WERI-Rb-1 (cell line): ENCODE data around the gene NCOA1.

Source experiments
- DNase-seq: peaks from one replicate; pipeline ENCODE4 v3.0.0-alpha.2; 2020
- H3K27ac ChIP-seq: fragments of 250-450 bp; sonication (Bioruptor Pico); 2 replicates; pipeline ENCODE4 v1.5.1; 2020; ENCODE audit warnings: mild to moderate bottlenecking, moderate library complexity
- H3K27me3 ChIP-seq: fragments of 250-450 bp; sonication (Bioruptor Pico); 2 replicates; pipeline ENCODE4 v1.5.1; 2021; ENCODE audit warnings: mild to moderate bottlenecking, low read depth, moderate library complexity; ENCODE audit not compliant: insufficient read depth, severe bottlenecking
- H3K36me3 ChIP-seq: fragments of 250-450 bp; sonication (Bioruptor Pico); 2 replicates; pipeline ENCODE4 v1.5.1; 2020; ENCODE audit warnings: mild to moderate bottlenecking, moderate library complexity
- H3K4me3 ChIP-seq: 2 replicates; pipeline ENCODE4 v1.5.1; 2011; ENCODE audit warnings: low read depth, mild to moderate bottlenecking, control low read depth, low read length
- H3K9me3 ChIP-seq: fragments of 250-450 bp; sonication (Bioruptor Pico); 2 replicates; pipeline ENCODE4 v1.5.1; 2021; ENCODE audit warnings: mild to moderate bottlenecking, moderate library complexity; ENCODE audit not compliant: severe bottlenecking
- TF ChIP-seq, protein P1 (sequence below): IDR thresholded peaks from 2 replicates; pipeline ENCODE4 v1.5.1; 2011; ENCODE audit warnings: low read depth, mild to moderate bottlenecking, control low read depth, inconsistent platforms, low read length

Gene NCOA1

DNA sequence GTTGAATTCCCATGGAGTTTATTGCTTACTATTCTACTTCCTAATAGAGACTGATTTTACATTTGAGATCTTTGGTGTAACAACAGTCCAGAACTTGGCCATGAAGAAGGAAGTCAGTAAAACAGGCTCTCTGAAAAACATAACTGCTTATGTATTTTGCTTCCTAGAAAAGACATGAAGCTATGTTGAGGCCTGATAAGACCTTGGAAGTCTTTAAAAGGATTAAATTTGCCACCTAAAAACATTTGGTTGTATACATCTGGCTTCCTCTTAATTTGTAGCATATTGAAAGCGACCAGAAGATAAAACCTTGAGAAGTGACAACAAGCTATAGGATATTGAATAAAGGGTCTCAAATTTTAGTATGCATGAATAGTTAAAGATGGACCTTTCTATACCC lies 265.7 kb downstream of the NCOA1 start:
- peaks cover 33% of the 10 kb centered on the region for H3K36me3 ChIP-seq
- H3K27ac ChIP-seq, result no peak overlapping the region
- no peaks in the 10 kb centered on the region for H3K27me3 ChIP-seq
- no peaks in the 10 kb centered on the region for H3K9me3 ChIP-seq
- no peak for DNase-seq
- no peak overlapping the region for H3K4me3 ChIP-seq
- TF ChIP-seq, protein P1, sequence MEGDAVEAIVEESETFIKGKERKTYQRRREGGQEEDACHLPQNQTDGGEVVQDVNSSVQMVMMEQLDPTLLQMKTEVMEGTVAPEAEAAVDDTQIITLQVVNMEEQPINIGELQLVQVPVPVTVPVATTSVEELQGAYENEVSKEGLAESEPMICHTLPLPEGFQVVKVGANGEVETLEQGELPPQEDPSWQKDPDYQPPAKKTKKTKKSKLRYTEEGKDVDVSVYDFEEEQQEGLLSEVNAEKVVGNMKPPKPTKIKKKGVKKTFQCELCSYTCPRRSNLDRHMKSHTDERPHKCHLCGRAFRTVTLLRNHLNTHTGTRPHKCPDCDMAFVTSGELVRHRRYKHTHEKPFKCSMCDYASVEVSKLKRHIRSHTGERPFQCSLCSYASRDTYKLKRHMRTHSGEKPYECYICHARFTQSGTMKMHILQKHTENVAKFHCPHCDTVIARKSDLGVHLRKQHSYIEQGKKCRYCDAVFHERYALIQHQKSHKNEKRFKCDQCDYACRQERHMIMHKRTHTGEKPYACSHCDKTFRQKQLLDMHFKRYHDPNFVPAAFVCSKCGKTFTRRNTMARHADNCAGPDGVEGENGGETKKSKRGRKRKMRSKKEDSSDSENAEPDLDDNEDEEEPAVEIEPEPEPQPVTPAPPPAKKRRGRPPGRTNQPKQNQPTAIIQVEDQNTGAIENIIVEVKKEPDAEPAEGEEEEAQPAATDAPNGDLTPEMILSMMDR, result no peak

DNA sequence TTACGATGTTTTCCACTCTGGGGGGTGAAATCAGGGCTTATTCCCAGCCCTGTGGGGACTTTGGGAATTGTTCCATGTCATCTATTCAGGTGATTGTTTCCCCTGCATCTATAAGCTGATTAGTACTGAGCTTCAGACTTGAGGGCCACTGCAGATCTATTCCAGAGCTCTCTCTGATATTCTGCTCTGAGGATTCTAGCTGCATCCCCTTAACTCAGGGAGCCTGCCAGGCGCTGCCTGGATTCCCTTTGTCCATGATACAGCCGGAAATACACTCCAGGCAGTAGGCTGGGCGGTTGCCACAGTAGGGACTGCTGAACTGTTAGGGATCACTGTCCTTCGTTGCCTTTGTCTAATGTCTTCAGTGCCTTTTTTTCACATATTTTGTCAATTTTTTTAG lies 270.8 kb downstream of the NCOA1 start:
- TF ChIP-seq, protein P1, result no peak
- H3K4me3 ChIP-seq, result no peak overlapping the region
- no peaks in the 10 kb centered on the region for H3K9me3 ChIP-seq
- no peaks in the 10 kb centered on the region for H3K27me3 ChIP-seq
- peaks cover 21% of the 10 kb centered on the region for H3K36me3 ChIP-seq
- peak; percentile 75 for DNase-seq
- H3K27ac ChIP-seq, result no peak overlapping the region

DNA sequence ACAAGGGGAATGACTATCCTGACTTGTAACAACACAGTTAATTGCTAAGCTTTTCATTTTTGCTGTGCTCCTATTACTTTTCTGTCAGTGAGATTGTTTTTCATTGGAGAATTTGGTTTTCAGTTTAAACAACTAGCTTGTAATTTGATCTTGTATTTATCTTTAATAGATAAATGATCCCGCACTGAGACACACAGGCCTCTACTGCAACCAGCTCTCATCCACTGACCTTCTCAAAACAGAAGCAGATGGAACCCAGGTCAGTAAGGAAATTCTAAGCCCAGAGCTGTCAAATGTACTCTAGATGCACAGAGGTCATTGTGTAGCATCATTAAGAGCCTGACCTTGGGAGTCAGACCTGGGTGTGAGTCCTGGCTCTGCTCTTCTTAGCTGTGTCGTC lies 271.5 kb downstream of the NCOA1 start:
- Histone ChIP-seq H3K9me3 (no peaks in the 10 kb centered on the region), H3K27me3 (no peaks in the 10 kb centered on the region), H3K4me3 (no peak overlapping the region), H3K36me3 (peaks cover 21% of the 10 kb centered on the region), H3K27ac (no peak overlapping the region)
- DNase-seq, result peak; percentile 71
- TF ChIP-seq, protein P1, result no peak

DNA sequence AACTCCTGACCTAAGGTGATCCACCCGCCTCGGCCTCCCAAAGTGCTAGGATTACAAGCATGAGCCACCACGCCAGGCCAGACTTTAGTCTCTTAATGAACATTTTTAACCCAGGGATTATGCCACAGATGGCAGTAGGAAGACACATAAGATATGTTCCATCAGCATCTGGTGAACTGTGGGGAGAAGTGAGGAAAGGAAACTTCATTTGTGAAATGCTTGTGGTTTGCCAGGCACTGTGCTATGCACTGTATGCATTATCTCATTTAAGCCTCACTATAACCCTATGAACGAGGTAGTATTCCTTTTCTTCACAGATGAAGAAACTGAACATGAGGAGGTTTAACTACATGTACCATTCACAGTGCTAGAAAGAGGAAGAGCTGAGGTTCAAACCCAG lies 272.8 kb downstream of the NCOA1 start:
- TF ChIP-seq, protein P1, result no peak
- H3K27ac ChIP-seq, result no peak overlapping the region

DNA sequence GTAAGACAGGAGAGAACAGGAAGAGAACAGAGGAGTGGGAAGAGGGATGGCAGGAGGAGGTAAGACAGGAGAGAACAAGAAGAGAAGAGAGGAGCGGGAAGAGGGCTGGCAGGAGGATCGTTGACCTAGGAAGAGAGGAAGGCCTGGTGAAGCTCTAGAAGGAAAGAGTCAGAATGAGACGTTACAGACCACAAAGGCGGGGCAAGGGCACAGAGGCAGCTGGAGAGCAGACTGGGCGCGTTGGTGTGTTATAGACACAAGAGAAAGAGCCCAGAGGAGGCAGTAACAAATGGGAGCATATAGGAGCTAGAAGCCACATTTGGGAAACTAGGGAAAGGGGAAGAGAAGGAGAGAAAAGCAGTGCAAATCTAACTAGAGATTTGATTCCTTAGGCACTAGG lies 275.6 kb downstream of the NCOA1 start:
- DNase-seq, result no peak
- H3K9me3 ChIP-seq, result no peaks in the 10 kb centered on the region
- H3K27me3 ChIP-seq, result no peaks in the 10 kb centered on the region
- no peak overlapping the region for H3K4me3 ChIP-seq
- TF ChIP-seq, protein P1, result no peak
- peaks cover 22% of the 10 kb centered on the region for H3K36me3 ChIP-seq
- H3K27ac ChIP-seq, result no peak overlapping the region

More for the DNA sequence above, 272.8 kb downstream of the NCOA1 start:
- Histone ChIP-seq H3K27me3 (no peaks in the 10 kb centered on the region), H3K4me3 (no peak overlapping the region), H3K9me3 (no peaks in the 10 kb centered on the region), H3K36me3 (peaks cover 19% of the 10 kb centered on the region)
- no peak for DNase-seq

DNA sequence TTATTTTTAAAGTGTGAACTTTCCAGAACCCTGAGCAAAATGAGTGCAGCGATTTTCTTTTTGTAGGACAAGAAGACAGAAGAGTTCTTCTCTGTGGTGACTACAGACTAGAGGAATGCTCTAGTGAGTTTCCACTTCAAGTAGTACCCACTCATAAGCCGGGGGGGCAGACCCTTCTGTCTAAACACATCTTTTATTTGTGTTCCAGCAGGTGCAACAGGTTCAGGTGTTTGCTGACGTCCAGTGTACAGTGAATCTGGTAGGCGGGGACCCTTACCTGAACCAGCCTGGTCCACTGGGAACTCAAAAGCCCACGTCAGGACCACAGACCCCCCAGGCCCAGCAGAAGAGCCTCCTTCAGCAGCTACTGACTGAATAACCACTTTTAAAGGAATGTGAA lies 277.0 kb downstream of the NCOA1 start:
- Histone ChIP-seq H3K36me3 (peaks cover 22% of the 10 kb centered on the region), H3K27ac (no peak overlapping the region), H3K4me3 (no peak overlapping the region), H3K27me3 (no peaks in the 10 kb centered on the region), H3K9me3 (no peaks in the 10 kb centered on the region)
- TF ChIP-seq, protein P1, result no peak
- DNase-seq, result no peak
